NCI-H2171 (cell line): ENCODE measurements around the gene GAPDH.
"Not testable (repeated sequence)": the region's sequence is repeated elsewhere in the genome, so short reads cannot be mapped to it uniquely, and the experiment has no call there.

Experiments used
- DNase-seq: peaks from one replicate; lab custom pipeline; 2025; lab: John Stamatoyannopoulos, UW

Gene GAPDH

GRCh38 chr12:6563448-6564050 lies 29.2 kb downstream of the GAPDH start:
- DNase-seq: peak; percentile 71

GRCh38 chr12:6567112-6567670 lies 32.9 kb downstream of the GAPDH start:
- no peak for DNase-seq

- no peak for DNase-seq
Measured at GRCh38 chr12:6569312-6569711, 35.0 kb downstream of the GAPDH start.

GRCh38 chr12:6569786-6570185 lies 35.5 kb downstream of the GAPDH start:
- no peak for DNase-seq

- peak; percentile 72 for DNase-seq
Measured at GRCh38 chr12:6570264-6570887, 36.1 kb downstream of the GAPDH start.

GRCh38 chr12:6573001-6573400 lies 38.7 kb downstream of the GAPDH start:
- no peak for DNase-seq

- no peak for DNase-seq
Measured at GRCh38 chr12:6574576-6575295, 40.4 kb downstream of the GAPDH start.

- no peak for DNase-seq
Measured at GRCh38 chr12:6575648-6576047, 41.3 kb downstream of the GAPDH start.

- DNase-seq: no peak
Measured at GRCh38 chr12:6582196-6582595, 47.9 kb downstream of the GAPDH start.

- DNase-seq: no peak
Measured at GRCh38 chr12:6582959-6583358, 48.6 kb downstream of the GAPDH start.

GRCh38 chr12:6584293-6584692 lies 50.0 kb downstream of the GAPDH start:
- no peak for DNase-seq

GRCh38 chr12:6586569-6586968 lies 52.3 kb downstream of the GAPDH start:
- DNase-seq: not testable (repeated sequence)
